GM21447 (cell line): ENCODE results near the gene UBA1.

Experiments used
- ATAC-seq: cut with Tn5 transposase; IDR thresholded peaks from one replicate; pipeline ENCODE4 v1.9.1; 2021; ENCODE audit not compliant: unreplicated experiment

UBA1 gene

GRCh38 chrX:47187106-47187677 is 6.4 kb upstream of the UBA1 start:
- no peak for ATAC-seq

GRCh38 chrX:47189906-47190305 is 3.7 kb upstream of the UBA1 start:
- ATAC-seq, result no peak

GRCh38 chrX:47190445-47191269 is 3.0 kb upstream of the UBA1 start:
- peak; percentile 49 for ATAC-seq

GRCh38 chrX:47191331-47191730 is 2.3 kb upstream of the UBA1 start:
- no peak for ATAC-seq

GRCh38 chrX:47191806-47192401 is 1.7 kb upstream of the UBA1 start:
- no peak for ATAC-seq

- ATAC-seq, result no peak
These were observed 662 bp downstream of the UBA1 start for GRCh38 chrX:47194194-47194787.

GRCh38 chrX:47196098-47196497 is 2.5 kb downstream of the UBA1 start:
- ATAC-seq, result no peak

- ATAC-seq, result no peak
These were observed 3.9 kb downstream of the UBA1 start for GRCh38 chrX:47197526-47197925.

GRCh38 chrX:47198026-47198686 is 4.5 kb downstream of the UBA1 start:
- no peak for ATAC-seq

GRCh38 chrX:47198687-47199080 is 5.1 kb downstream of the UBA1 start:
- no peak for ATAC-seq

- no peak for ATAC-seq
These were observed 5.7 kb downstream of the UBA1 start for GRCh38 chrX:47199286-47199685.

GRCh38 chrX:47200385-47201150 is 6.9 kb downstream of the UBA1 start:
- no peak for ATAC-seq

GRCh38 chrX:47201345-47201944 is 7.8 kb downstream of the UBA1 start:
- no peak for ATAC-seq

- ATAC-seq, result no peak
These were observed 8.7 kb downstream of the UBA1 start for GRCh38 chrX:47202316-47202715.

- no peak for ATAC-seq
These were observed 9.2 kb downstream of the UBA1 start for GRCh38 chrX:47202877-47203276.

GRCh38 chrX:47204970-47205369 is 11.3 kb downstream of the UBA1 start:
- ATAC-seq, result no peak

GRCh38 chrX:47206316-47206715 is 12.7 kb downstream of the UBA1 start:
- no peak for ATAC-seq

- ATAC-seq, result no peak
These were observed 14.5 kb downstream of the UBA1 start for GRCh38 chrX:47208108-47208507.

GRCh38 chrX:47209508-47210238 is 16.0 kb downstream of the UBA1 start:
- no peak for ATAC-seq
